ENCODE measurements around the gene SETD1A.

Gene SETD1A

GRCh38 chr16:30948667-30949649 is 8.6 kb upstream of the SETD1A start, which contains the start of gene ORAI3:
TSS of gene ORAI3 (plus strand) at chr16:30949068. CDS start at chr16:30949290, 222 bp downstream.
- TF ChIP-seq, protein P1, sequence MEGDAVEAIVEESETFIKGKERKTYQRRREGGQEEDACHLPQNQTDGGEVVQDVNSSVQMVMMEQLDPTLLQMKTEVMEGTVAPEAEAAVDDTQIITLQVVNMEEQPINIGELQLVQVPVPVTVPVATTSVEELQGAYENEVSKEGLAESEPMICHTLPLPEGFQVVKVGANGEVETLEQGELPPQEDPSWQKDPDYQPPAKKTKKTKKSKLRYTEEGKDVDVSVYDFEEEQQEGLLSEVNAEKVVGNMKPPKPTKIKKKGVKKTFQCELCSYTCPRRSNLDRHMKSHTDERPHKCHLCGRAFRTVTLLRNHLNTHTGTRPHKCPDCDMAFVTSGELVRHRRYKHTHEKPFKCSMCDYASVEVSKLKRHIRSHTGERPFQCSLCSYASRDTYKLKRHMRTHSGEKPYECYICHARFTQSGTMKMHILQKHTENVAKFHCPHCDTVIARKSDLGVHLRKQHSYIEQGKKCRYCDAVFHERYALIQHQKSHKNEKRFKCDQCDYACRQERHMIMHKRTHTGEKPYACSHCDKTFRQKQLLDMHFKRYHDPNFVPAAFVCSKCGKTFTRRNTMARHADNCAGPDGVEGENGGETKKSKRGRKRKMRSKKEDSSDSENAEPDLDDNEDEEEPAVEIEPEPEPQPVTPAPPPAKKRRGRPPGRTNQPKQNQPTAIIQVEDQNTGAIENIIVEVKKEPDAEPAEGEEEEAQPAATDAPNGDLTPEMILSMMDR (IDR thresholded peaks at IDR 0.05), result no peak
- Histone ChIP-seq H3K4me3 (peak within 1 kb of the TSS; percentile 82 to 91), H3K9me3 (no peaks in the 10 kb centered on the region), H3K36me3 (peaks cover 0 to 37% (median 8%) of the 10 kb centered on the region in 3 donors), H3K4me1 (peaks cover 0 to 61% (median 49%) of the 10 kb centered on the region in 4 donors), H3K27me3 (no peaks in the 10 kb centered on the region), H3K27ac (peak within 1 kb of the TSS; percentile 89)
- intact Hi-C loops (cut with DNase I; ENCODE audit: low total_unique reads), result loop anchor here (2.0 kb wide), 1 partner anchor 26 kb away; the partner anchor contains the start of gene FBXL19
- DNase-seq, result peak; percentile 81 to 89

DNA sequence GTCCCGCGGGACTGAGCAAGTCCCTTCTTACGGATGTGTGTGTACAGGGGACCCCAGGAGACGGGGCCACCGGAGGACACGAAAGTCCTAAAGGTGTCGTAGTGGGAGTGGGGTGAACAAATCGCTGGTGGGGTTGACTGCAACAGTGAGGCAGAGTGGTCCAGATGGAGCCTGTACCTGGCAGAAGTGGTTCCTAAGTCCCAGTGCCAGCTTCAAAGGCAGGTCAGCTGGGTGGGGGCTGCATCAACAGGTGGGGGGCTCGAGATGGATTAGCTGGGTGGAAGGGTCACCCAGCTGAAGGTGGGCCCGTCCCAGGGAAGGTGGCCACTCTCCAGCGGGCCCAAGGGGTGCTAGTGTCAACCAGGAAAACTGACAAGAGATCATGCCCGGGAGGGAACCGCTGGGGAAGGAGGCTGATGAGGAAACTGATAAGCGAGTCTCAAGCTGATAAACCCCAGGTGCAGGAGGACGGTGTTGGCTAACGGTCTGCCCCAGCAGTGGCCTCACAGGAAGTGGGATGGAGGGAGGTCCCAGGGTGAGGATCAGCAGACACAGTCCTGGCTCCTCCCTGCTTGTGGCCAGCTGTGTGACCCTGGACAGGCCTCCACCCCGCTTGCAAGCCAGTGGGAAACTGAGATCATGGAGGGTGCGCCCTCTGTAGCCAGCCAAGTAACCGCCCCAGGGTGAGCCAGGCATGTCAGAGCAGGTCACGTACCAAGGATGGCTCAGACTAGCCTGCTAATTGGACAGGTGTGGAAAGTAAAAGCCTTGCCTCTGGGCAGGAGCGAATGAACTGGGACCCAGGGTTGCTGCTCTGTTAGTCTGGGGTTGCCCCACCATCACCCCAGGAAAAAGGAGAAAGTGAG is 7.7 kb upstream of the SETD1A start:
- Histone ChIP-seq H3K4me3 (peak overlapping the region; percentile 82 to 91), H3K27me3 (no peaks in the 10 kb centered on the region), H3K4me1 (peaks cover 0 to 66% (median 50%) of the 10 kb centered on the region in 4 donors), H3K27ac (peak overlapping the region; percentile 89), H3K36me3 (peaks cover 0 to 28% (median 8%) of the 10 kb centered on the region in 3 donors), H3K9me3 (no peaks in the 10 kb centered on the region)
- TF ChIP-seq, protein P1 (IDR thresholded peaks at IDR 0.05), result no peak
- DNase-seq, result peak; percentile 93 to 94
- intact Hi-C loops (cut with DNase I; ENCODE audit: low total_unique reads), result loop anchor here (2.0 kb wide), 1 partner anchor 27 kb away; the partner anchor contains the start of gene FBXL19

- intact Hi-C loops (cut with DNase I; ENCODE audit: low total_unique reads), result no loop called here
- Histone ChIP-seq H3K4me3 (peak overlapping the region; percentile 82 to 91), H3K4me1 (peaks cover 0 to 66% (median 50%) of the 10 kb centered on the region in 4 donors)
Observed at GRCh38 chr16:30950516-30951065, 7.0 kb upstream of the SETD1A start.

DNA sequence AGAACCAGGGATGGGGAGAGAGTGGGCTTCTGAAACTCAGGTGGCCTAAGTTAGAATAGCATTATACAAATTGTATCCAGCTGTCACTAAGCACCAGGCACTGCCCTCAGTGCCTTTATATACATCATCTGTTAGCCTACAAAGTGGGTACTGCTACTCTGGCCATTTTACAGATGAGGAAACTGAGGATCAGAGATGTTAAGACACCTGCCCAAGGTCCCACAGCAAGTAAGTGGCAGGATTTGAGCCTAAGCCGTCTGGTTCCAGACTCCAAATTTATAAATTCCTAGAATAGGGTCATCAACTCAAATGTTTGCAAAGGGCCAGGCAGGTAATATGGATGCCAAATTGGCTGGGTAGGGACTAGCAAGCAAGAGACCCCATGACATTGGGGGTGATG is 6.4 kb upstream of the SETD1A start:
- Histone ChIP-seq H3K4me1 (peaks cover 0 to 66% (median 50%) of the 10 kb centered on the region in 4 donors), H3K27ac (peak overlapping the region; percentile 89)
- intact Hi-C loops (cut with DNase I; ENCODE audit: low total_unique reads), result no loop called here

More at GRCh38 chr16:30950516-30951065, 7.0 kb upstream of the SETD1A start:
- DNase-seq, result no peak
- Histone ChIP-seq H3K9me3 (no peaks in the 10 kb centered on the region), H3K27ac (peak overlapping the region; percentile 89), H3K27me3 (no peaks in the 10 kb centered on the region), H3K36me3 (peaks cover 0 to 23% (median 8%) of the 10 kb centered on the region in 3 donors)
- TF ChIP-seq, protein P1 (IDR thresholded peaks at IDR 0.05), result no peak

More for the DNA sequence above, 6.4 kb upstream of the SETD1A start:
- H3K36me3 ChIP-seq, result peaks cover 0 to 23% (median 8%) of the 10 kb centered on the region in 3 donors
- H3K9me3 ChIP-seq, result no peaks in the 10 kb centered on the region
- no peak for DNase-seq
- no peak overlapping the region for H3K4me3 ChIP-seq
- H3K27me3 ChIP-seq, result no peaks in the 10 kb centered on the region
- TF ChIP-seq, protein P1 (IDR thresholded peaks at IDR 0.05), result no peak

All from tibial artery (tissue), 4 donors.